A172 (cell line): ENCODE measurements around the gene ARHGEF1. TPM values are rescaled to one million over a fixed set of nuclear protein-coding genes. Genes with fewer than 3 reads are reported as not detected.

Source experiments
- DNase-seq: peaks from one replicate; pipeline ENCODE4 v3.0.0-alpha.2; 2015; ENCODE audit warnings: low spot score
- total RNA-seq: library from RNA; depleted of rRNA; stranded (reverse); fragments of >200 nt; shearing (Covaris generic); gene quantifications from 2 replicates; pipeline ENCODE4 v1.2.3, GENCODE V29; 2014

ARHGEF1 gene
- total RNA-seq, 1 experiment from 2014 or later: 108 TPM

DNA sequence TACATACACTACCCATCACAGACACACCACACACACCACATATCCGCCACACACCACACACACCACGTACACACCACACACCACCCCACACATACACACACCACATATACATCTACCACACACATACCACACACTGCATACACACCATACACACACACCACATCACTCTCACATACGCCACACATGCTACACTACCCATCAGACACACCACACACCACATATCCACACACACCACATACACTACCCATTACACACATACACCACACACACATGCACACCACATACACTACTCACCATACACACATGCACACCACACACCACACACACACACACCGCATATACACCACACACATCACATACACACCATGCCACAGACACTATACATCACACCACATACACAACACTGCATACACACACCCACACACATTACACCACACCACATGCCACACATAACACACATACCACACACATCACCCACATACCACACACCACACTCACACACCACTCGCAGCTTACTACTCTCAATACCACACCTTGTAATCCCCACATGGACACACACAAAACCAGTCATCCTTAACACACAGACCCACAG is 35.8 kb downstream of the ARHGEF1 start:
- no peak for DNase-seq

DNA sequence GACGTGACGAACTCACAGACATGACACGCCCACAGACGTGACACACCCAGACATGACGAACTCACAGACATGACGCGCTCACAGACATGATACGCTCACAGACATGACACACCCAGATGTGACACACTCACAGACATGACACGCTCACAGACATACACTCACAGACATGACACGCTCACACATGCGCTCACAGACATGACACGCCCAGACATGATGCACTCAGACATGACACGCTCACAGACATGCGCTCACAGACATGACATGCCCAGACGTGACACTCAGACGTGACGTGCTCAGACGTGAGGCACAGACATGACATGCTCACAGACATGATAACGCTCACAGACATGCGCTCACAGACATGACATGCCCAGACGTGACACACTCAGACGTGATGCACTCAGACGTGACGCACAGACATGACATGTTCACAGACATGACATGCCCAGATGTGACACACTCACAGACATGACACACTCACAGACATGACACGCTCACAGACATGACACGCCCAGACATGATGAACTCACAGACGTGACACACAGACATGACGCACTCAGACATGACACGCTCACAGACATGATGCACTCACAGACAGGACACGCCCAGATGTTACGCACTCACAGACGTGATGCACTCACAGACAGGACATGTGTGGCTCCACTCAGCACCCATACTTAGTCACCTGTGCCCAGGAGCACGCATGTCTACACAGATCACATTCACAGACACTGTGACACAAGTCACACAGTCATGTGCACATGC is 37.1 kb downstream of the ARHGEF1 start:
- no peak for DNase-seq

DNA sequence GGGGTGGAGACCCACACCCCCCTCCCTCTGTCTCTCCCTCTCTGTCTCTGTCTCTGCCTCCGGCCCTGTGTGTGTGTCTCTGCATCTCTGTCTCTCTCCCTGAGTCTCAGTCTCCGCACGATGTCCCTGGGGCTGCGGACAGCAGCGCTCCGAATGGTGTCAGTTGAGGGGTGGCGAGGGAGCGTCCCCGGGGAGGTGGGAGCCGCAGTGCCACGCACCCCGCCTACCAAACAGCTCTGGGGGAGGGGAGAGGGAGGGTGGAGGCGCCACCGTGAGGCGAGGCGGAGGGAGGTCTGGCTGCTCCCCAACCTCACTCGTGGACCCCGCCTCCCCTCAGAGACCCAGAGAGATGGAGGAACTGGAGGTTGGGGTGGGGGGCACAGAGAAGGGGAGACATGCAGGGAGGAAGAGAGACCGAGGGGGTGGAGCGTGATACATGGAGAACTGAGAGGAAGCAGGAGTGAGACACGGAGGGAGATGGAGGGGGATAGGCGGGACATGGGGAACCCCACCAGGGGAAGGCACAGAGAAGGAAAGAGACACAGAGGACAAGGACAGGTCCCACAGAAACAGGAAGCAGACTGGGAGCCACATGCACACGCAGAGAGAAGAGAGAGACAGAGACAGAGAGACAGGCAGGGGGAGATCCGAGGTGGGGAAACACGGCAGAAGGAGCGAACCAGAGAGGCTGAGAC is 38.0 kb downstream of the ARHGEF1 start:
- DNase-seq: no peak

DNA sequence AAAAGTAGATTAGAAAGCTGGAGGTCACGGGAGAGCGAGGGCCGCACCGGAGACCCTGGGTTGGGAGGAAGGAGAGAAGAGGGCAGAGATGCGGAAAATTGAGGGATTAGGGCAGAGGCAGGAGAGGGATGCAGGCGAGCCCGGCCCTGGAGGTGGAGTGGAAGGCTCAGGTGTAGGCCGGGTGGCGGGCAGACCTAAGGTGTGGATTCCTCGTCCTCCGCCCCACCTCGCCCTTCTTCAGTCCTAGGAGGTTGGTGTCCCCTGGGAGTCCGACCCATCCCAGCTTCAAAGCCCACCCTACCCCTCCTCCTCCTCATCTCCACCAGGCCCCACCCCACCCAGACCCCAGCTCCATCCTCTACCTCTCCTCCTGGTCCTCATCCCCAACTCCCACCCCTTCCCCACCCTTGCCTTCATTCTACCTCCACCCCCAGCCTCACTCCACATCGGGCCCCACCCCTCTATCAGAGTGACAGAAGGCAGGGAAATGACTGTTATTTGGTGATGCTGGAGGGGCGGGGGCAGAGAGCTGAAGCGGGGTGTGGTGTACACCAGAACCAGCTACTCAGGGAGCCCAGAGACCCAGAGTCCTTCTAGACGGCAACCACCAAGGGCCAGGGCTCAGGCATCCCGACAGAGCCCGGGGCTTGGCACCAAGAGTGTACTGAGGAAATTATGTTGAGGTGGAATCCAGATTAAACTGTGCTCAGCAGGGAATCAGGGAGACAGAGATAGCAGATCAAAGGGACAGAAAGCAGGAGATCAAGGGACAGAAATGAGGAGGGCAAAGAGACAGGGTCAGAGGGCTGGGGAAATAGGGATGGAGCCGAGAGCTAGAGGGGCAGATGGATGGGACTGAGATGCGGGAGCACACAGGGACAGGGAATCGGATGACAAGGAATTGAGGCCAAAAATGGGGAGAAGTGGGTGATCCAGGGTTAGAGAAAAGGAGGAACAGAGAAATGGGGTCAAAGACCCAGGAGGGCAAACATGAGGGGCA is 38.9 kb downstream of the ARHGEF1 start:
- no peak for DNase-seq

DNA sequence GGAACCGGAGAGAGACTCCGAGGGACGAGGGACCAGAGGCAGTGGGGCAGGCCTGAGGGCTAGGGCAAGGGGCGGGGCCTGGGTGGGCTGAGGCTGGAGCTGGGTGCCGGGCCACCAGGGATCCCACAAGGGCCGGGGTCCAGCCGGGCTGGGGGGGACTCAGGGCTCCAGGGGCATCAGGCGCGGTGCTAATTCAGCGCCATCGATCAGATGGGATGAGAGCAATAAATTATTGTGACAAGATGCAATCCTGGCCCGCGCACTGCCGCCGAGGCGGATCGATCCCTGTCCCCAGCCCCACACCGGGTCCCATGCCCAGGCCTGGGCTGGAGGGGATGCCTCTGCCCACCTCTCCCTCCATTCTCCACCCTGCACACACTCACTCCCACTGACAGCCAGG is 39.6 kb downstream of the ARHGEF1 start:
- no peak for DNase-seq

DNA sequence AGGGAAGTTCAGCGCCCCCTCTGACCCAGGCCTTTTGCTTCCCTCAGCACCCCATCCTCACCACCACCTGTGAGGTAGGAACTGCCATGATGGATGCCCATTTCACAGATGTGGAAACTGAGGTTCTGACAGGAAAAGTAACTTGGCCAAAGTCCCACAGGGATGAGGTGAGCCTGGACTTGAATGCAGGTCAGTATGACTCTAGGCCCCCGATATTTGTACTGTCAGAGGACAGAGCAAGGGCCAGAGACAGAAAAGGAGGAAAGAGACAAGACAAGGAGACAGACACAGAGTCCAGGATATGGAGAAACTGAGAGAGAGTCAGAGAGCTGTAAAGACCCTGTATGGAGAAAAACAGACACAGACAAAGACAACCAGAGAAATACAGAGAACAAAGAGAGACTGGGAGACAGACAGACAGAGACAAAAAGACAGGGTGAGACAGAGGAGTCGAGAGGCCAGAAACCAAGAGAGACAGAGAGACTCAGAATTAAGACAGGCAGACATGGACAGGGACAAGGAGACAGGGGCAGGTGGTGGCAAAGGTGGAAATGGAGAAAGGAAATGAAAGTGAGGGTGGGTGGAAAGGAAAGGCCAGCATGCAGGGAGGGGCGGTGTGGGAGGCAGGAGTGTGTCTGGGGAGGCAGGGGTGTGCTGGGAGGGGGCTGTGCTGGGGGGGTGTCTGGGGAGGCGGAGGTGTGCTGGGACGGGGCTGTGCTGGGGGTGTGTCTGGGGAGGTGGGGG is 40.2 kb downstream of the ARHGEF1 start:
- DNase-seq: no peak

DNA sequence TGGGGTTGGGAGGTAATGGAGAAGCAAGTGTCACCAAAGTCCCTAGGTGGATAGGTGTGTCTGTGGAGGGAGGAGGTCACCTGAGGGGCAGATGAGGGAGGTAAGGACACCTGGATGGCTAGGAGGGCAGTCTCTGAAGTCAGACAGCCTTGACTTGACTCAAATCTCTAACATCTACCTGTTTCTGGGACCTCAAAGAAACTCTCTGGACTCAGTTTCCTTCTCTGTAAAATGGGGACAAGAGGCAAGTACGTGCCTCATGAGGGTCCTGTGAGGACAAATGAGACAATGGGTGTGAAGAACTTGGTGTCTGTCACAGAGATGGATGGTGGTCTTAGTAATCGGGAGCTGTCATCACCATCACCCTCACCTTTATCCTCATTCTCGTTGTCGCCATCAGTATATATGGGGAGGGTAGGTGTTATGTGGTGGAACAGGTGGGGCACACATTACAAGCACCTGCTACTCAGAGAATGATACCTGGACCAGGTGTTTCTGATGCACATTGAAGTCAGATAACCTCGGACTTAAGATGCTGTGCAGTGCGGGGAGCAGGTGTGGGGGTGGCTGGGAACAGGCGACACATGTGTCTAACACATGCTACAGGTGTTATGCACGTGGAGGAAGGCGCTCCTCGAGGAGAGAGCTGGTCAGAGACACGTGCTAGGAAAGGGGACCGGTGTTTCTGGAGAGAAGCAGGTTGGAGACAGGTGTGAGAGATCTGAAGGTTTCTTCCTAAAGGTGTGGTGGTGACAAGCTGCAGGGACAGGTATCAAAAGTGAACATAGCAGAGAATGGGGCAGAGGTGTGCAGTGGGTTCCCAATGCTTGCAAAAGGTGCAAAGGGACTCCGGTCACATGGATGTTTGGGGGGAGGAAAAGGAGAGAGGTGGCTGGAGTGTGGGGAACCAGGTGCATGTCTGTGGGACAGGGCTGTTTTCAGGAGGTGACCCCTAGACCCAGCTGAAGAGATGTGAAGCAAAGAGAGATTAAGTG is 41.5 kb downstream of the ARHGEF1 start:
- no peak for DNase-seq

DNA sequence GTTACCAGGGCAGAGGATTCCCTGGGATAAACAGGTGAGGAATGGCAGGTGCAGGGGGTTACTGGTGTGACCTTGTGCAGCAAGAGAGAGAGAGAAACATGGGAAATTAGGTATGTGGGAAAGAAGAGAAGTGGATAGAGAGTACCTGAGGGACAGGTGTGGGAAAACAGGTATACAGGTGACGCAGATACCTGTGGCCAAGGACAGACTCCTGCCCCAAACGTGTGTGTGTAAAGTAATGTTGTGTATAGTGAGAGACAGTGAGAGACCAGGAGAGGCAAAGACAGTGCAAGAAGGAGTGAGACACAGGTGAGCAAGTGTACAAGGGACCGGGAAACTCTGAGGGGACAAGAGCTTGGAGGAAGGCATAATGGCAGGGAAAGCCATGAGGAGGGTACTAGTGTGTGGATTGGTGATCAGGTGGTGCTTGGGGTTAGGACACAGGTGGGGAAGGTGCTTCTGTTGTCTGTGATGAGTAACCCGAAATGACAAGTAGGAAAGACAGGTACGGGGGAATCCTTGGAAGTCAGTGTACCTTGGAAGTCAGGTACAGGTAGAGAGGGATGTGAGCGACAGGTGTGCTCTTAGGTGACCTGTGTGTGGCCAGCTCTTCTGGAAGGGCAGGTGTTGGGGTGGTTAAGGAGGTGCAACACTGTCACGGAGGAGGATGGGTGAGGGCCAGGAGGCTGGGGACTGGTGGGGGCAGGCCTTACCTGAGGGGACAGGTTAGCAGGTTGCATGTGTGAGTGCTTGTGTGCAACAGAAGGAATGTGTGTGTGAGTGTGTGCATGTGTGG is 42.4 kb downstream of the ARHGEF1 start:
- no peak for DNase-seq

DNA sequence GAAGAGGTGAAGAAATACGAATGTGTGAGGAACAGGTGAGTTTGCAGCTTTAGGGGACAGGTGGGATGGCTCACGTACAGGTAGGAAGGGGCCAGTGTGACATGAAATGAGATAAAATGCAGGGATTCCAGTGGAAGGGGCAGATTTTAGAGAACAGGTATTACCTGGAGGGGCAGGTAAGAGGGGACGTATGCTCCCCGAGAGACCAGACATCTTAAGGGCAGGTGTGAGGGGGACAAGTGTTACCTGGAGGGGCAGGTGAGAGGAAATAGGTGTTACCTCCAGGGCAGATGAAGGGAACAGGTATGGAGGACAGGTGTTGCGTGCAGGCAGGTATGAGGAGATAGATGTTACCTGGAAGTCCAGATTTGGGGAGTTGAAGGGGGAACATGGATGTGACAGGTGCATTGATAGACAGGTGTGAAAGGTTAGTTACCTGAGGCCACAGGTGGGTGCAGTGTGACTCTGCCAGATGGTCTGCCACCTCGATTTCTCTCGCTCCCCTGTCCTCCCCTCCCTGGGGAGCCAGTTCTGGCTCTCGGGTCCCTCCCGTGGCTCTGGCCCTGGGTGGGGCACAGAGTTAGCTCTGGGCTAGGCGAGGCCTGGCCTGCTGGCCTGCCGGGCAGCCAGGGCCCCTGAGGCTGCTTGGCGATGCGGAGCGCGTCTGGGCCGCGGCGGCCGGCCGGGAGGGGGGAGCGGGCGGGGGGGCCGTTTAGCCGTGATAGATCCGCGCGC is 43.2 kb downstream of the ARHGEF1 start:
- no peak for DNase-seq

DNA sequence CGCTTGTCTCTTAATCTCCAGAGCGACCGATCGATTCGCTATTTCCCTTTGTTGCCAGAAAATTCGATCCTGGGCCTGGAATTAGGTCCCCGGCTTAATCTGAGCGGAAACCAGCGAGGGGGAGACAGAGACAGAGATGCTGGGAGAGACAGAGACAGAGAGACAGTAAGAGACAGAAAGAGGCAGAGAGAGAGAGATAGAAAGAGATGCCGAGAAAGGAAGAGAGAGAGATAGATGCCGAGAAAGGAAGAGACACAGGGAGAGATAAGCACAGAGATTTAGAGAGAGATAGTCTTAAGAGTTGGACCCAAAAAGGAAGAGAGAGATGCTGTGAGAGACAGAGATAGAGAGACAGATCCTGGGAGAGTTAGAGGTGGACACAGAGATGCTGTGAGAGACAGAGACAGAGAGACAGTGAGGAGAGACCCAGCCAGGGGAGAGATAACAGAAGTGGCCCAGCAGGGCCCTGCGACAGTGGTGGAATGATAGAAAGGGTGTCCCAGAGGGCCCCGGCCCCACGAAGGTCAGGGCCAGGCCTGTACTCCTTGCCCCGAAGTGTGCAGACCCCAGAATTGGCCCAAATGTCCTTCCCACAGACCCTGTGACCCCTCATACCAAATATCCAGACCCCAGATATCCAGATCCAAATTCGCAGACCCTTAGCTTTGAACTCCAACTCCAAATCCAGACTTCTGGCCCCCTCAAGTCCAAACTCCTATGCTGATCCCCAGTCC is 43.9 kb downstream of the ARHGEF1 start:
- no peak for DNase-seq

DNA sequence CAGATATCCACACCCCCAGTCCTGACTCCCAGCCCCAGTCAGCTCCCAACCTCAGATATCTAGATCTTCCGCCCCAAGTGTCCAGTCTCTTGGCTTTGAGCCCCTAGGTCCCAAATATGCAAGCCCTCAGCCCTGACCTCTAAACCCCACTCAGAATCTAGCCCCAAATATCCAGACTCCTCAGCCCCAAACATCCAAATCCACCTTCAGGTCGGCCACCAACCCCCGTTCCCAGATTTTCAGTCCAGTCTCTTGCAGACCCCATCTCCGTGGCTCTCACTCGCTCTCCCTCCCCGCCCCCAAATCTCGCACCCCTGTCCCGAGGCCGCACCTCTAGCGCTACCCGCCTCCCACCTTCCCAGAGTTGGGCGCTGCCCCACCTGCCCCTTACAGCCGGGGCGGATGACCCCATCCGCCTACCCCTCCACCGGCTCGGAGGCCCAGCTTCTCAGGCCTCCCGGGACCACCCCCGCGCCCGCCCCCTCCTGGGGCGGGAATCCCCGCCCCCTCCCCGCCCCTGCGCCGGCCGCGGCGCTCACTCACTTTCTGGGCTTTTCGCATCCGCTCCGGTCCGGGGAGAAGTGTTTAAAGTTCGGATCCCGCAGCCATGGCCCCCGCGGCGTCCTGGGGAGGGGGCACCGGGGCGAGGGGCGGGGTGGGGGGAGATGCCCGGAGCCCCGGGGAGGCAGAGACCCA is 44.7 kb downstream of the ARHGEF1 start:
- no peak for DNase-seq

DNA sequence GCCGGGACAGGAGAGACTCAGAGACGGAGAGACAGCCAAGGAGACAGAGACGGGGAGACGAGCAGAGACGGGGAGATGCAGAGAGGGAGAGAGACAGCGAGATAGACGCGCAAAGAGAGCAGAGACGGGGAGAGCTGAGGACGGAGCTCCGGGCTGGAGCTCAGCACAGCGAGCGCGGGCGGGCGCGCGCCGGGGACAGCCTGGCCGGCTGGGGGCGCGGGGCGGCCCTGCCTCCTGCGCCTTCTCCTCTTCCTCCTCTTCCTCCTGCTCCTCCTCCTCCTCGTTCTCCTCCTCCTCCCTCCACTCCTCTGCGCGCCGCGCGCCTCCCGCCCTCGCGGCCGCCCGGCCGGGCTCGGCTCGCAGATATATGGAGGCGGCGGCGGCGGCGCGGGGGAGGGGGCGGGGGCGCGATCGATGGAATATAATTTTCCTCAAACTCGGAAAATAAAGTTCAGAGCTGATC is 45.3 kb downstream of the ARHGEF1 start, which contains the start of gene ERFL:
TSS of gene ERFL (minus strand) at position 229 of the 463 bp plus-strand sequence. CDS start 15,530 bp downstream, outside the sequence.
- peak; percentile 61 for DNase-seq

DNA sequence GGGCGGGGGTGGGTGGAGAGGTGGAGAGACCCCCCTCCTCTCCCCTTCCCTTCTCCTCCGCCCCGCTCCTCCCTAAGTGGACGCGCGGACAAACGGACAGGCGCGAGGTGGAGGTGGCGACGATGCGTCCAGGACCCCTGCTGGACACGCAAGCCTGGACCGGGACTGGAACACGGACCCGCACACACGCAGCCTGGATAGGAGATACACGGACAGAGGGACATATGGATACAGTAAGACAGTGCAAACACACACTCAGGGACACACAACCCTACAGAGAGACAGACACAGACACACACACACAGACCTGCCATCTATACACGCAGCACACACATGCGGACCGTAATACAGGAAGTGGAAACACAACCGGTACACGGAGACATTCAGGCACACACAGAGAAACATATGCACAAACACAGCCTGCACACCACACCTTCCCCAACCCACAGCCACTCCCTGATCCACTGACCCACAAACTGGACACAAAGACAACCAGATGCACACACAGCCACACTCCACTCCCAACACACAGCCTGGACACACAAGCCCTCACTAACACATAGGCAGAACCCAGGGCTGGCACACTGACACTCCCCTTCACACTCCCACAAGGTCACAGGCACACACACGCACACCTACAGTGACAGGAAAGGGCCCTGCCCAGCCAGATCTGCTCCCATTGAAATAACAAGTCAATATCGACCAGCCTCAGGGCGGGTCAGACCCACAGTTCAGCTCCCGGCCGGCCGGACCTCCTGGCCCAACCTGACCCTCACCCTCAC is 46.0 kb downstream of the ARHGEF1 start:
- no peak for DNase-seq

DNA sequence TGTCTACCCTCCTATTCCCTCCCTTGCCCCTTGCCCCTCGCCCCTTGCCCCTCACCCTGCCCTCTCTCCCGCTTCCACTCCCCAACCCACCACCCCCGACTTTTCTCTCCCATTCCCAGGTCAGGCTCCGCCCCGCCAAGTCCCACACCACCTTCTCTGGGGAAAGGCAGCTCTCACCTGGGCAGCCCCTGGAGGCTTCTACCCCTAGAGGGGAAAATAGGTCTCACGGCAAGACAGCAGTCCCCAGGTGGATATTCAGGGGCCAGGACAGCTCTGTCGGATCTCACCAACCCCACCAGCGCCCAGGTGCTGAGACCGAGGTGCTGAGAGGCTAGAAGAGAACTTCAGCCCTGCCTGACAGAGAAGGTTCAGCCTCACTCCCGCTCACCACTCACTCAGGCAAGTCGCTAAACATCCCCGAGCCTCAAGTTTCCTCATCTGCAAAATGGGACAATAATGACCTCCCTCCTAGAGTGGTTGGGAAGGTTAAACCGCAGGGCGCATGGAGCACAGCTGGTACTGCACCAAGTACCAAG is 46.6 kb downstream of the ARHGEF1 start:
- DNase-seq: no peak

DNA sequence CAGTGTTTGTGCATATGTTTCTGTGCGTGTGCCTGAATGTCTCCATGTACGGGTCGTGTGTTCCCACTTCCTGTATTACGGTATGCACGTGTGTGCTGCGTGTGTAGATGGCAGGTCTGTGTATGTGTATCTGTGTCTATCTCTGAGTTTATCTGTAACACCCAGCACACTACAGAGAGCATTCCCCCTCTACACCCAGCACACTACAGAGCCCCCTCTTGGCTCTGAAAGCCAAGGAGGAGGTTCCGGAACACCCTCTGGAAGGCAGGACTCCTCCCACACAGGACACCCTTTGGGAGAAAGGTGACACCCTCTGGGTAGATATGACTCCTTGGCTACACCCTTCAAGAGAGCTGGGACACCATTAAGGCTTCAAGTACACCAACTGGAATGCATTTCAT is 47.3 kb downstream of the ARHGEF1 start:
- no peak for DNase-seq
